Stomach (tissue), 19 donors: ENCODE results near the gene VAMP2. TPM values are rescaled to one million over a fixed set of nuclear protein-coding genes. Genes with fewer than 3 reads are reported as not detected.
A peak's percentile ranks its signal among the peaks of the same experiment; 100 is the strongest.

Experiments used
- DNase-seq, 2 donors: peaks; one replicate each; pipeline versions ENCODE4 v3.0.0 to v3.0.0-alpha.2; 2013 to 2019
- H3K27ac ChIP-seq, 5 donors: fragments of 200-600 bp in 4 of 5; sonication (generic) in 4 of 5; one replicate each; pipeline ENCODE4 v1.5.1; 2013 to 2019; ENCODE audit warnings: mild to moderate bottlenecking in 1 of 5, moderate library complexity in 1 of 5
- H3K27me3 ChIP-seq, 3 donors: fragments of 200-600 bp; sonication (generic); one replicate each; pipeline ENCODE4 v1.5.1; 2017 to 2019; ENCODE audit warnings: mixed run types in 1 of 3
- H3K36me3 ChIP-seq, 4 donors: fragments of 200-600 bp; sonication (generic); 1 replicate in 3 of 4; 2 replicates in 1 of 4; pipeline ENCODE4 v1.5.1; 2016 to 2019
- H3K4me1 ChIP-seq, 4 donors: fragments of 200-600 bp; sonication (generic); one replicate each; pipeline ENCODE4 v1.5.1; 2016 to 2019
- H3K4me3 ChIP-seq, 4 donors: fragments of 200-600 bp; sonication (generic) in 3 of 4; one replicate each; pipeline ENCODE4 v1.5.1; 2016 to 2019; ENCODE audit warnings: mild to moderate bottlenecking in 1 of 4
- H3K9me3 ChIP-seq, 4 donors: fragments of 200-600 bp; sonication (generic); one replicate each; pipeline ENCODE4 v1.5.1; 2016 to 2019
- CTCF ChIP-seq, 7 experiments: fragments of 450-650 bp in 4 of 7; fragments of 200-600 bp in 3 of 7; sonication (generic) in 3 of 7; IDR thresholded peaks; one replicate each; pipeline ENCODE4 v1.5.1; 2016 to 2019; ENCODE audit warnings: antibody characterized with exemption in 7 of 7, control low read depth in 2 of 7, mild to moderate bottlenecking in 1 of 7
- EP300 ChIP-seq: sonication (generic); formaldehyde crosslinking; IDR thresholded peaks from one replicate; pipeline ENCODE4 v1.6.1; 2017; ENCODE audit warnings: antibody characterized with exemption
- POLR2A ChIP-seq, 4 donors: fragments of 450-650 bp; IDR thresholded peaks; one replicate each; pipeline ENCODE4 v1.6.1; 2016; ENCODE audit warnings: antibody characterized with exemption in 4 of 4, control low read depth in 2 of 4, mild to moderate bottlenecking in 1 of 4, moderate library complexity in 1 of 4
- POLR2AphosphoS5 ChIP-seq, 3 donors: sonication (generic); formaldehyde crosslinking; IDR thresholded peaks; one replicate each; pipeline ENCODE4 v1.6.1; 2016; ENCODE audit warnings: antibody characterized with exemption in 3 of 3
- WGBS, 5 donors: extraction: QIAGEN DNeasy Blood & Tissue Kit in 3 of 5; methylation state at CpG; one replicate each; pipeline versions ENCODE4 v1.1.5 to v1.1.7; 2013 to 2018; 5-methylcytosine and 5-hydroxymethylcytosine counted together
- intact Hi-C: fragments of 100-400 bp; cut with DNase I; formaldehyde crosslinking; loops from one replicate; pipeline ENCODE4 v1.15.1; 2023; ENCODE audit warnings: low total_unique reads
- long read RNA-seq, 10 donors: transcript quantifications; one replicate each; lab custom pipeline, GENCODE V29; 2026
- polyA plus RNA-seq, 3 donors: library from polyadenylated mRNA; stranded (reverse); fragments of 200-250 nt; gene quantifications; one replicate each; pipeline ENCODE4 v1.2.3, GENCODE V29; 2013
- total RNA-seq, 5 donors: library from RNA; depleted of rRNA; stranded (reverse); fragments of >200 nt; gene quantifications; one replicate each; pipeline versions ENCODE4 v1.1.0 to v1.2.3, GENCODE V29; 2014 to 2016
- donor health status: healthy with polysubstance abuse.
- donor health status: Bipolar disorder and iron deficiency.
- donor health status: healthy.

The VAMP2 gene
- total RNA-seq (100 to 1,000 TPM in 1 of 5 donors, 10 to 100 TPM in 2, 1 to 10 TPM in 2; 6.7 to 104 (median 17.3) TPM), polyA plus RNA-seq (10 to 100 TPM; 32.4 to 58.8 (median 43.1) TPM)
- long read RNA-seq, donor 1, transcript VAMP2-201 (5 exons, 2,153 nt), result major isoform, 24 of 27 reads
- long read RNA-seq, donor 1, partial matches to known transcripts, result 0 of 27 reads
- long read RNA-seq, donor 1, other reads (novel, unspliced or antisense), result 0 of 27 reads
- long read RNA-seq, donor 2, transcript VAMP2-201 (5 exons, 2,153 nt), result major isoform, 28 of 47 reads
- long read RNA-seq, donor 2, transcript VAMP2-203 (4 exons, 557 nt), result minor isoform, 6 of 47 reads
- long read RNA-seq, donor 2, partial matches to known transcripts, result 13 of 47 reads
- long read RNA-seq, donor 2, other reads (novel, unspliced or antisense), result 0 of 47 reads
- long read RNA-seq, donor 3, transcript VAMP2-201 (5 exons, 2,153 nt), result major isoform, 10 of 11 reads
- long read RNA-seq, donor 3, partial matches to known transcripts, result 0 of 11 reads
- long read RNA-seq, donor 3, other reads (novel, unspliced or antisense), result 0 of 11 reads
- long read RNA-seq, donor 4, transcript VAMP2-201 (5 exons, 2,153 nt), result major isoform, 5 of 5 reads
- long read RNA-seq, donor 4, partial matches to known transcripts, result 0 of 5 reads
- long read RNA-seq, donor 4, other reads (novel, unspliced or antisense), result 0 of 5 reads
- long read RNA-seq, donor 5, transcript VAMP2-201 (5 exons, 2,153 nt), result major isoform, 28 of 39 reads
- long read RNA-seq, donor 5, partial matches to known transcripts, result 7 of 39 reads
- long read RNA-seq, donor 5, other reads (novel, unspliced or antisense), result 0 of 39 reads
- long read RNA-seq, donor 6, transcript VAMP2-201 (5 exons, 2,153 nt), result major isoform, 74 of 223 reads
- long read RNA-seq, donor 6, transcript VAMP2-203 (4 exons, 557 nt), result minor isoform, 10 of 223 reads
- long read RNA-seq, donor 6, partial matches to known transcripts, result 138 of 223 reads
- long read RNA-seq, donor 6, other reads (novel, unspliced or antisense), result 0 of 223 reads
- long read RNA-seq, donor 7, transcript VAMP2-201 (5 exons, 2,153 nt), result major isoform, 43 of 52 reads
- long read RNA-seq, donor 7, partial matches to known transcripts, result 7 of 52 reads
- long read RNA-seq, donor 7, other reads (novel, unspliced or antisense), result 0 of 52 reads
- long read RNA-seq, donor 8, transcript VAMP2-201 (5 exons, 2,153 nt), result major isoform, 27 of 28 reads
- long read RNA-seq, donor 8, partial matches to known transcripts, result 0 of 28 reads
- long read RNA-seq, donor 8, other reads (novel, unspliced or antisense), result 0 of 28 reads
- long read RNA-seq, donor 9, transcript VAMP2-201 (5 exons, 2,153 nt), result major isoform, 20 of 31 reads
- long read RNA-seq, donor 9, partial matches to known transcripts, result 9 of 31 reads
- long read RNA-seq, donor 9, other reads (novel, unspliced or antisense), result 0 of 31 reads
- long read RNA-seq, donor 10, transcript VAMP2-201 (5 exons, 2,153 nt), result major isoform, 12 of 15 reads
- long read RNA-seq, donor 10, partial matches to known transcripts, result 0 of 15 reads
- long read RNA-seq, donor 10, other reads (novel, unspliced or antisense), result 0 of 15 reads

- Histone ChIP-seq H3K9me3 (no peaks in the 10 kb centered on the region), H3K27me3 (no peaks in the 10 kb centered on the region), H3K27ac (peak within 1 kb of the TSS; percentile 98 to 100 (median 99)), H3K4me3 (peak within 1 kb of the TSS; percentile 69 to 97 (median 94)), H3K36me3 (peaks cover 18 to 41% (median 26%) of the 10 kb centered on the region in 4 donors), H3K4me1 (peaks cover 45 to 70% (median 60%) of the 10 kb centered on the region in 4 donors)
- peak; percentile 86 to 96 for DNase-seq
- WGBS, 5 donors, result 0 to 3% (median 0%) methylated on average over 18 to 75 of the region's 75 CpGs
- TF ChIP-seq EP300 (no peak), POLR2AphosphoS5 (IDR thresholded peaks at IDR 0.05) (peak; percentile 82 to 96 (median 95)), CTCF (IDR thresholded peaks at IDR 0.05) (peak in 2 of 7 experiments; percentile 18 to 21)
- intact Hi-C loops, result no loop called here
Measured at GRCh38 chr17:8162233-8162996, at the start of gene VAMP2. VAMP2 (minus strand) TSS chr17:8162948; CDS start chr17:8162879, 69 bp downstream.

GRCh38 chr17:8210761-8211458 lies 48.2 kb upstream of the VAMP2 start:
- Histone ChIP-seq H3K4me3 (peak overlapping the region; percentile 49 to 71 (median 57)), H3K27me3 (no peaks in the 10 kb centered on the region), H3K9me3 (no peaks in the 10 kb centered on the region), H3K27ac (peak overlapping the region; percentile 76 to 88 (median 86)), H3K36me3 (no peaks in the 10 kb centered on the region), H3K4me1 (peaks cover 7 to 28% (median 14%) of the 10 kb centered on the region in 4 donors)
- WGBS, 5 donors, result 6 to 13% (median 7%) methylated on average over 22 of the region's 22 CpGs
- intact Hi-C loops, result no loop called here
- peak in 1 of 2 donors; percentile 48 for DNase-seq
- TF ChIP-seq CTCF (IDR thresholded peaks at IDR 0.05), result no peak
- TF ChIP-seq POLR2A (IDR thresholded peaks at IDR 0.05), result no peak
- no peak for TF ChIP-seq POLR2AphosphoS5 (IDR thresholded peaks at IDR 0.05)
- TF ChIP-seq EP300, result no peak

- WGBS, 5 donors, result 1 to 2% (median 2%) methylated on average over 43 to 46 of the region's 46 CpGs
Measured at GRCh38 chr17:8209907-8210760, 47.4 kb upstream of the VAMP2 start, which contains the start of gene AURKB. AURKB (minus strand) TSS chr17:8210575; CDS start chr17:8210224, 351 bp downstream.

More at GRCh38 chr17:8209907-8210760, 47.4 kb upstream of the VAMP2 start, which contains the start of gene AURKB:
- H3K27ac ChIP-seq, result peak within 1 kb of the TSS; percentile 76 to 88 (median 86)
- H3K9me3 ChIP-seq, result no peaks in the 10 kb centered on the region
- TF ChIP-seq EP300 (no peak), POLR2A (IDR thresholded peaks at IDR 0.05) (no peak), POLR2AphosphoS5 (IDR thresholded peaks at IDR 0.05) (peak in 1 of 3 donors; percentile 10)
- H3K36me3 ChIP-seq, result no peaks in the 10 kb centered on the region
- peak within 1 kb of the TSS; percentile 49 to 71 (median 57) for H3K4me3 ChIP-seq
- H3K27me3 ChIP-seq, result no peaks in the 10 kb centered on the region
- peaks cover 7 to 28% (median 14%) of the 10 kb centered on the region in 4 donors for H3K4me1 ChIP-seq
- intact Hi-C loops, result no loop called here
- DNase-seq, result peak; percentile 95 to 98
